Glutamatergic neuron (in vitro differentiated cells): ENCODE data around the gene FKBP10. TPM values are rescaled to one million over a fixed set of nuclear protein-coding genes. Genes with fewer than 3 reads are reported as not detected.
A peak's percentile ranks its signal among the peaks of the same experiment; 100 is the strongest.

ENCODE experiments used
- DNase-seq: peaks from one replicate; pipeline ENCODE4 v3.0.0; 2022
- H3K27ac Mint-ChIP-seq: one replicate; pipeline ENCODE4 v1.8.0; 2020; ENCODE audit warnings: mild to moderate bottlenecking, mixed read lengths, inconsistent platforms; ENCODE audit not compliant: unreplicated experiment
- H3K27me3 Mint-ChIP-seq: one replicate; pipeline ENCODE4 v1.8.0; 2020; ENCODE audit warnings: mild to moderate bottlenecking, moderate library complexity, mixed read lengths, inconsistent platforms; ENCODE audit not compliant: unreplicated experiment
- H3K36me3 Mint-ChIP-seq: one replicate; pipeline ENCODE4 v1.8.0; 2020; ENCODE audit warnings: mild to moderate bottlenecking, mixed read lengths, inconsistent platforms; ENCODE audit not compliant: unreplicated experiment
- H3K4me1 Mint-ChIP-seq: one replicate; pipeline ENCODE4 v1.8.0; 2020; ENCODE audit warnings: mild to moderate bottlenecking, low read depth, mixed read lengths, inconsistent platforms; ENCODE audit not compliant: unreplicated experiment
- H3K4me3 Mint-ChIP-seq: one replicate; pipeline ENCODE4 v1.8.0; 2020; ENCODE audit warnings: mild to moderate bottlenecking, mixed read lengths, inconsistent platforms; ENCODE audit not compliant: unreplicated experiment
- H3K9me3 Mint-ChIP-seq: one replicate; pipeline ENCODE4 v1.8.0; 2020; ENCODE audit warnings: mild to moderate bottlenecking, moderate library complexity, mixed read lengths, inconsistent platforms; ENCODE audit not compliant: unreplicated experiment
- CTCF ChIP-seq: fragments of 200-600 bp; sonication (generic); IDR thresholded peaks from one replicate; pipeline ENCODE4 v1.5.0; 2021; ENCODE audit not compliant: partially characterized antibody, unreplicated experiment
- total RNA-seq: library from RNA; stranded (reverse); fragmentation: NEBNext Ultra II Directional; extraction: Animal tissue kit (Norgen Biotek cat#: 25700); gene quantifications from one replicate; pipeline ENCODE4 v1.2.1, GENCODE V29; 2021; ENCODE audit not compliant: unreplicated experiment

The FKBP10 gene
- total RNA-seq, 1 donor from 2014 or later: 28.5 TPM

GRCh38 chr17:41816637-41817320 lies 4.0 kb downstream of the FKBP10 start:
- Mint-ChIP-seq H3K27me3 (peaks cover 12% of the 10 kb centered on the region), H3K4me3 (no peak overlapping the region), H3K9me3 (peaks cover 5% of the 10 kb centered on the region), H3K4me1 (no peaks in the 10 kb centered on the region), H3K27ac (no peak overlapping the region), H3K36me3 (no peaks in the 10 kb centered on the region)
- DNase-seq: no peak
- TF ChIP-seq CTCF: no peak

GRCh38 chr17:41818024-41818423 lies 5.2 kb downstream of the FKBP10 start:
- Mint-ChIP-seq H3K4me1 (no peaks in the 10 kb centered on the region), H3K27ac (no peak overlapping the region), H3K4me3 (no peak overlapping the region)

GRCh38 chr17:41821776-41822175 lies 9.0 kb downstream of the FKBP10 start:
- peaks cover 4% of the 10 kb centered on the region for H3K4me1 Mint-ChIP-seq
- peaks cover 6% of the 10 kb centered on the region for H3K27me3 Mint-ChIP-seq
- TF ChIP-seq CTCF: no peak
- no peak overlapping the region for H3K27ac Mint-ChIP-seq
- peaks cover 2% of the 10 kb centered on the region for H3K9me3 Mint-ChIP-seq
- H3K4me3 Mint-ChIP-seq: no peak overlapping the region
- no peaks in the 10 kb centered on the region for H3K36me3 Mint-ChIP-seq
- no peak for DNase-seq

More at GRCh38 chr17:41818024-41818423, 5.2 kb downstream of the FKBP10 start:
- Mint-ChIP-seq H3K36me3 (no peaks in the 10 kb centered on the region), H3K9me3 (peaks cover 2% of the 10 kb centered on the region), H3K27me3 (peaks cover 7% of the 10 kb centered on the region)
- TF ChIP-seq CTCF: no peak
- no peak for DNase-seq

- TF ChIP-seq CTCF: no peak
- no peaks in the 10 kb centered on the region for H3K36me3 Mint-ChIP-seq
- no peak overlapping the region for H3K4me3 Mint-ChIP-seq
- H3K9me3 Mint-ChIP-seq: peaks cover 2% of the 10 kb centered on the region
- no peak for DNase-seq
- peaks cover 6% of the 10 kb centered on the region for H3K27me3 Mint-ChIP-seq
- peaks cover 7% of the 10 kb centered on the region for H3K4me1 Mint-ChIP-seq
- peak overlapping the region; percentile 28 for H3K27ac Mint-ChIP-seq
Observed at GRCh38 chr17:41822216-41823140, 9.7 kb downstream of the FKBP10 start.

- Mint-ChIP-seq H3K4me3 (no peak overlapping the region), H3K9me3 (peaks cover 2% of the 10 kb centered on the region), H3K36me3 (no peaks in the 10 kb centered on the region), H3K27me3 (peaks cover 9% of the 10 kb centered on the region), H3K27ac (no peak overlapping the region), H3K4me1 (peaks cover 12% of the 10 kb centered on the region)
- TF ChIP-seq CTCF: no peak
- DNase-seq: no peak
Observed at GRCh38 chr17:41823141-41823524, 10.3 kb downstream of the FKBP10 start.
